ENCODE results near the gene GRIK3. TPM values are rescaled to one million over a fixed set of nuclear protein-coding genes. Genes with fewer than 3 reads are reported as not detected.

Gene GRIK3
- total RNA-seq, 1 donor from 2014 or later, result not detected

DNA sequence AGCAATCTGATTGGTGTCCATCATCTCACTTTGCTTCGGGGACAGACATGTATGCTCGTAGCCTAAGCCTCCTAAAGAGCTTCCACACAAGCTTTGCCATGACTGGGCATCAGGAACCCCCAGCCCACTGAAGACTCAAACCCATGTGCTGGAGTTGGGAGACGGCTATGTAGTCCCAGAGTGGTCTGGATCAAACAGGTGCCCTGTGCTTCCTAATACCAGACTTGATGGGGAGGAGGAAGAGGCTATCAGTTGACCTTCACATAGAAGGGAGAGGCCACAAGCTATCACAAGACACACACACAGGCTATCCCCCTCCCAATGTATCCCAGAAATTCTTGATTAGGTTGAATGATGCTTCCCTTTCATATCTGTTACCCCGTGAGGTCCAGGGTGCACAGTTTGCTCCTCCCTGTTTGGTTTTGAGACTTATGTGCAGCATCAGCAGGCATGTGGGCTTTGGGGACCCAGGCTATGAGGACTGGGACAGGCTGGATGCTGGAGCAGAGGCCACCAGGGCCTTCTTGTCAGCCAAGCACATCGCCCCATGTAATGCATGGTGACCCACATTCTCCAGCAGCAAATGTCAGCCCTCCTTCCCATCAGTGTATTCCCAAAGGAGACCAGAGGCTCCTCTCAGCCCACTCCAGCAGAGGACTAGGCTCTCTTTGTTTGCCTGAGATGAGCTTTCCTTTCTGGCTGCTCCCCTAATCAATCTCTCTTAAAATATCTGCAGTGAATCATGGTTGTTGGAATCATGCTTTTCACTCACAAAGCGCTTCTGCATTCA is 159.8 kb downstream of the GRIK3 start:
- Mint-ChIP-seq H3K27ac (no peak overlapping the region), H3K9me3 (no peaks in the 10 kb centered on the region), H3K4me1 (no peaks in the 10 kb centered on the region), H3K4me3 (no peak overlapping the region), H3K27me3 (ENCODE audit: low read depth) (peaks cover 29% of the 10 kb centered on the region), H3K36me3 (no peaks in the 10 kb centered on the region)
- TF ChIP-seq, protein P1, sequence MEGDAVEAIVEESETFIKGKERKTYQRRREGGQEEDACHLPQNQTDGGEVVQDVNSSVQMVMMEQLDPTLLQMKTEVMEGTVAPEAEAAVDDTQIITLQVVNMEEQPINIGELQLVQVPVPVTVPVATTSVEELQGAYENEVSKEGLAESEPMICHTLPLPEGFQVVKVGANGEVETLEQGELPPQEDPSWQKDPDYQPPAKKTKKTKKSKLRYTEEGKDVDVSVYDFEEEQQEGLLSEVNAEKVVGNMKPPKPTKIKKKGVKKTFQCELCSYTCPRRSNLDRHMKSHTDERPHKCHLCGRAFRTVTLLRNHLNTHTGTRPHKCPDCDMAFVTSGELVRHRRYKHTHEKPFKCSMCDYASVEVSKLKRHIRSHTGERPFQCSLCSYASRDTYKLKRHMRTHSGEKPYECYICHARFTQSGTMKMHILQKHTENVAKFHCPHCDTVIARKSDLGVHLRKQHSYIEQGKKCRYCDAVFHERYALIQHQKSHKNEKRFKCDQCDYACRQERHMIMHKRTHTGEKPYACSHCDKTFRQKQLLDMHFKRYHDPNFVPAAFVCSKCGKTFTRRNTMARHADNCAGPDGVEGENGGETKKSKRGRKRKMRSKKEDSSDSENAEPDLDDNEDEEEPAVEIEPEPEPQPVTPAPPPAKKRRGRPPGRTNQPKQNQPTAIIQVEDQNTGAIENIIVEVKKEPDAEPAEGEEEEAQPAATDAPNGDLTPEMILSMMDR (IDR thresholded peaks at IDR 0.05; ENCODE audit: unreplicated experiment), result no peak
- DNase-seq (ENCODE audit: low spot score in 2 of 2, unreplicated experiment in 2 of 2), result no peak

DNA sequence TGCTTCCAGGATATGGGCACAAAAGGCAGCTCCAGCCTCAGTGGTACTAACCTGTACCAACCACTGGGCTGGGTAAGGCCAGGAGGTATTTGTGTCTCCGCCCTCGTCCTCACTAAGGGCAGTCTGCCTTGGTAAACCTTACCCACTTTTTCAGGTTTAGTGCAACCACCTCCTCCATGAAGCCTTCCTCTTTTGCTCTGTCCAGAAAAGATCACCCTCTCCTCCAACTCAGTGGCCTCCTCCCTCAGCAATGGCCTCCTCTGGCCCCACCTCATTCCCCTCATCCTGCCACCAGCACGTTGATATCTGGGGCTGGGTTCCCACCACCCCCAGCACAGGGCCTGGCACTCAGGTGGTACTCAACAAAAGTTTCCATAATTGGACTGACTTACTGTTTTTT is 161.5 kb downstream of the GRIK3 start:
- Mint-ChIP-seq H3K27me3 (ENCODE audit: low read depth) (peaks cover 22% of the 10 kb centered on the region), H3K27ac (no peak overlapping the region)
- no peak for DNase-seq (ENCODE audit: low spot score in 2 of 2, unreplicated experiment in 2 of 2)

DNA sequence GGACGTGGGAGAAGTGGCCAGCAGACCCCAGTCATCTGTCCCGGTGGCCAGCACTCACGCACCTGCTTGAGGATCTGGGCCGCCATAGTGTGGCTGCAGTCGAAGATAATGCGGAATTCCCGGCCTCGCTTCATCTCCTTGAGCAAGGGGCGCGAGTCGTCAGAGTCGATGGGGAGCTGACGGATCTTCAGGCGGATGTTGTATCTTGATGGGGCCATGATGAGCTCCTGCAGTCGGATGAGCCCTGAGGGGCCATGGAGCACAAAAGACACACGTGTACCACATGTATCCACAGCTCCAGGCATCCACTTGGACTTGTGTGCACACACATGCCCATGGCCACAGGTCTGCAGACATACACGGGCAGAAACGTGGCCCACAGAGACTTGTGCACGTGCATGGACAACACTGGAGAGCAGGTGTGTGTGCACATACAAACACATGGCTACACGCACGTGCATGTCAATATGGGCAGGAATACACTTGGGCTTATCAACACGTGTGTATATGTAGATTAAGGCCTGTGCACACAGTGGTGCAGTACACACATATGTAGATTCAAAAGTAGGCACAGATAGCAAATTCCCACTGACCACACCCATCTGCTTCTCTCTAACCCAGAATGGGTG is 162.1 kb downstream of the GRIK3 start:
- TF ChIP-seq, protein P1 (IDR thresholded peaks at IDR 0.05; ENCODE audit: unreplicated experiment), result no peak
- H3K27ac Mint-ChIP-seq, result no peak overlapping the region
- no peaks in the 10 kb centered on the region for H3K9me3 Mint-ChIP-seq
- no peak overlapping the region for H3K4me3 Mint-ChIP-seq
- H3K36me3 Mint-ChIP-seq, result no peaks in the 10 kb centered on the region
- no peak for DNase-seq (ENCODE audit: low spot score in 2 of 2, unreplicated experiment in 2 of 2)
- peaks cover 16% of the 10 kb centered on the region for H3K27me3 Mint-ChIP-seq (ENCODE audit: low read depth)
- no peaks in the 10 kb centered on the region for H3K4me1 Mint-ChIP-seq

More for the DNA sequence above, 161.5 kb downstream of the GRIK3 start:
- no peaks in the 10 kb centered on the region for H3K36me3 Mint-ChIP-seq
- TF ChIP-seq, protein P1 (IDR thresholded peaks at IDR 0.05; ENCODE audit: unreplicated experiment), result no peak
- H3K9me3 Mint-ChIP-seq, result no peaks in the 10 kb centered on the region
- no peaks in the 10 kb centered on the region for H3K4me1 Mint-ChIP-seq
- no peak overlapping the region for H3K4me3 Mint-ChIP-seq

DNA sequence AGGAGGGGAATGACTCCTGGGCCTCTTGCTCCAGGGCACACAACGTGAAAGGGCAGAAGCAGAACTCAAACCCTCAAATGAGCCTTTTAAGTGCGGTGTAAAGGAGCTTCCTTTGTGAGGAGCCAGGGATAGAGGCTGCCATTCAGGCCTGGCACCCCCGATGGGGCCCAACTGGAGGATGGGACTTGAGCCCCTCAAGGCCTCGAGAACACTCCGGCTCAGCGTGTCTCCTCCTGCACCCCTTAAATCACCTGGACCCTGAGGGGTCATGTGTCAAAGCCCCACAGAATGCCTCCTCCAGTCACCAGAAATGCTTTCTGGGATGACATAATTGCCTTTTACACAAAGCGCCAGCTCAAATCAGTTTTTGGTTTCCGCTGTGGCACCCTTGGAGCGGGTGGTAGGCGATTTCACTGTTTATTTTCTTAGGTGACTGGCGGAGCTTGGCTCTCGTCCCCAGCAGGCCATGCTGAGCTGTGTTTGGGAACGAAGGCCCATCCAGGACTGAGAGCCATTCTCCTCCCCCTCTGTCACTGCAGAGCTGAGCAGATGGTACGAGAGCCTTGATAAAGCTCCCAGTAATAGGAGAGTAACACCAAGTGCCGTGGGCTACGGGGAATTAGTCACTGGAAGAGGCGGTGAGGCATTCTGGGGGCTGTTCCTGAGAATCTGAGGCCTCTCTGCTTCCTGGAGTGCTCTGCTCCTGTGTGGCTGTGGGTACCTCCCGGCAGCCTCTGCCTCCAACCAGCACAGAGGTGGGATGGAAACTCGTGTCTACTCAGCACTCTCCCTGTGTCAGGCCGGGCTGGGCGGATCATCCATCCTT is 163.0 kb downstream of the GRIK3 start:
- no peak for DNase-seq (ENCODE audit: low spot score in 2 of 2, unreplicated experiment in 2 of 2)
- Mint-ChIP-seq H3K27ac (no peak overlapping the region), H3K4me3 (no peak overlapping the region), H3K9me3 (no peaks in the 10 kb centered on the region), H3K4me1 (no peaks in the 10 kb centered on the region), H3K27me3 (ENCODE audit: low read depth) (peaks cover 10% of the 10 kb centered on the region), H3K36me3 (no peaks in the 10 kb centered on the region)
- TF ChIP-seq, protein P1 (IDR thresholded peaks at IDR 0.05; ENCODE audit: unreplicated experiment), result no peak

DNA sequence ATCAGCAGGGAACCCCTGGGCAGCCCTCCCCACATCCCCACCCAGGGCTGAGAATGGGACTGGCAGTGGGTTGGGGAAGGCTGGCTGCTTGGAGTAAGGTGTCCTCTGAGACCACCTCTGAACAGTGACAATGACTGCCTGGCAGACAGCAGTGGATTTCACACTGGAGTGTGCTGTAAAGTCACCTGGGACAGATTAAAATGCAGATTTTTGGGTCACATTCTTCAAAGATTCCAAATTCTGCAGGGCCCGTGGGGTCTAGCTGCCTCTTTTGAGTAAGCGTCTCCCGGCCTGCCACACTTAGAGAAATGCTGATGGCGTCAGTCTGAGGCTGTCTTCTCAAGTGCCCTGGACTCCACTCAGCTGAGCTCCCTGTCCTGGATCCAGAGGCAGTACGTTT is 164.5 kb downstream of the GRIK3 start:
- Mint-ChIP-seq H3K27me3 (ENCODE audit: low read depth) (peaks cover 7% of the 10 kb centered on the region), H3K36me3 (no peaks in the 10 kb centered on the region), H3K27ac (no peak overlapping the region), H3K4me1 (no peaks in the 10 kb centered on the region), H3K9me3 (no peaks in the 10 kb centered on the region), H3K4me3 (no peak overlapping the region)
- DNase-seq (ENCODE audit: low spot score in 2 of 2, unreplicated experiment in 2 of 2), result no peak
- TF ChIP-seq, protein P1 (IDR thresholded peaks at IDR 0.05; ENCODE audit: unreplicated experiment), result no peak
